Globus pallidus (tissue), 1 donor: Measurements from ENCODE around the gene SRSF2.
A peak's percentile ranks its signal among the peaks of the same experiment; 100 is the strongest.
"Not testable (repeated sequence)": the region's sequence is repeated elsewhere in the genome, so short reads cannot be mapped to it uniquely, and the experiment has no call there.

Experiments
- DNase-seq: peaks from one replicate; pipeline ENCODE4 v3.0.0-alpha.2; 2015; ENCODE audit warnings: low spot score

Gene SRSF2, protein sequence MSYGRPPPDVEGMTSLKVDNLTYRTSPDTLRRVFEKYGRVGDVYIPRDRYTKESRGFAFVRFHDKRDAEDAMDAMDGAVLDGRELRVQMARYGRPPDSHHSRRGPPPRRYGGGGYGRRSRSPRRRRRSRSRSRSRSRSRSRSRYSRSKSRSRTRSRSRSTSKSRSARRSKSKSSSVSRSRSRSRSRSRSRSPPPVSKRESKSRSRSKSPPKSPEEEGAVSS

DNA sequence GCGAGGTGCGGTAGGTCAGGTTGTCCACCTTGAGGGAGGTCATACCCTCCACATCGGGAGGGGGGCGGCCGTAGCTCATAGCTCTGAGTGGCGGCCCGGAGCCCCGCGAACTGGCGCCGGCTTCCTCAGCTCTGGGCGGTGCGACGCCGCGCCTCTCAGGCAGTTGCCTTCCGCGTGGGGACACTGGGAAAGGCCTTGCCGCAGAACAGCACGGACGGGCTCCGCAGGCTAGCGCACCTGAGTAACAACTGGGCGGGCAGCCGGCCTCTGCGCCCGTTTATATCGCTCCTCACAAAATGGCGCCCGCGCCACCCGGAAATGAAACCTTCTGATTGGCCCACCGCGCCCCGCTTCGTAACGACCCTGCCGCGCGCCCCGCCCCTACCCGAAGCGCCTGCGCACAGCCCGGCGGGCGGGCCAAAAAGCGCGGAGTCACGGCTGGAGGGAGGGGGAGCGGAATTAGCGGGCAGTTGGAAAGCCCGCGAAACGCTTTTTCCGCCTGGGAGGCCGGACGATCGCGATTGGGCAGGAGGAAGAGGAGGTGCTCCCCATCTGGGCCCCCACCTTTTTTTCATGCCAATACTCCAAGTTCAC lies at the start of gene SRSF2:
TSS of gene SRSF2 (minus strand) at position 250 of the 594 bp plus-strand sequence. CDS start at position 79, 171 bp downstream.
- DNase-seq, result peak; percentile 98

- DNase-seq, result no peak
Measured at GRCh38 chr17:76784926-76785325, 47.8 kb upstream of the SRSF2 start.

DNA sequence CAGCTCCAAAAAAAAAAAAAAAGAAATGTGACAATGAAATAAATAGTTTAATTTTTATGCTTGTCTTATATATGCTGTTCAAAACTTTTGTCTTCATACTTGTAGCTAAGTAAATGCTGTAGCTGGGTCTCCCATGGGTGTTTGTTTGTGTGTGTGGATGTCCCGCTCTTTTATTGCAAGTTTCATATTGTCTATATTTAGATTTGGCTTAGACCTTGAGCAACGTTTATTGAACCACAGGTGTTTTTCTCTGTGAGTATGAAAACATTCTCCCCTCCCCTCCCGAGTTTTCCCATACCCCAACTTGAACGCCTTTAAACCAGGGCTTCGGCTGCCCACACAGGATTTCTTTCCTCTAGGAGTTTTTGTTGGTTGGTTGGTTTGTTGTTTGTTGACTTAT lies 46.0 kb upstream of the SRSF2 start:
- no peak for DNase-seq

DNA sequence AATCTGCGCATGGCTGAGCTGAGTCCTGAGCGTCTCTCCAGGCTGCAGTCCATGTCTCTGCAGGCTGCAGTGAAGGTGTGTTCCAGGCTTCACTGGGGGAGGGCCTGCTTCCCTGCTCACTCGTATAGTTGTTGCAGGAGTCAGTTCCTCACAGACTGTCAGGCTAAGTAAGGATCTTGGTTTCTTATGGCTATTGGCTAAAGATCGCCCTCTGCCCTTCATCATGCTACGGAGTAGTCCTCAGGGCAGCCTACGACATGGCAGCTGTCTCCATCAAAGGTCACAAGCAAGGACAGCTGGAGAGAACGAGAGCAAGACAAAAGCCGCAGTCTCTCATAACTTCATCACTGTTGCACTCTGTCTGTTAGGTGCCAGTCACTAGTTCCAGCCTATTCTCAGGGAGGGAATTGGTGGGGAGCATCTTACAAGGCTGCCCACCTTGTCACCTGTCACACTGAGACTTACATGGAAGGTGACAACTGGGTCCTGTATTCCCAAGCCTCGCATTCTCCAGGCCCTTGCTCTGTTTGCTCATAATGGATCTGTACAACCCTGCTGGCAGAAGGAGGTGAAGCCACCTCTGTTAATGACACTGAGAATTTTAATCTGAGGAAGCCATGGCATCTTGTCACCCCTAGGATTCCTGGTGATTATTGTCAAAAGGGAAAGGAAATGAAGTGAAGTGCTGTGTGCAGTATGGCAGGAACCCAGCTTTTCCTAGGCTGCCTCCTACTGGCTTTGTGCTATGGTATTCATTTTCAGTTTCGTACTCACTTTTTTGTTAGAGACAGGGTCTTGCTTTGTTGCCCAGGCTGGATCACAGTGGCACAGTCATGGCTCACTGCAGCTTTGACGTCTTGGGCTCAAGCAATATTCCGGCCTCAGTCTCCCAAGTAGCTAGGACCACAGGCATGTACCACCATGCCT lies 44.2 kb upstream of the SRSF2 start:
- no peak for DNase-seq

- DNase-seq, result no peak
Measured at GRCh38 chr17:76775021-76775600, 38.0 kb upstream of the SRSF2 start.

DNA sequence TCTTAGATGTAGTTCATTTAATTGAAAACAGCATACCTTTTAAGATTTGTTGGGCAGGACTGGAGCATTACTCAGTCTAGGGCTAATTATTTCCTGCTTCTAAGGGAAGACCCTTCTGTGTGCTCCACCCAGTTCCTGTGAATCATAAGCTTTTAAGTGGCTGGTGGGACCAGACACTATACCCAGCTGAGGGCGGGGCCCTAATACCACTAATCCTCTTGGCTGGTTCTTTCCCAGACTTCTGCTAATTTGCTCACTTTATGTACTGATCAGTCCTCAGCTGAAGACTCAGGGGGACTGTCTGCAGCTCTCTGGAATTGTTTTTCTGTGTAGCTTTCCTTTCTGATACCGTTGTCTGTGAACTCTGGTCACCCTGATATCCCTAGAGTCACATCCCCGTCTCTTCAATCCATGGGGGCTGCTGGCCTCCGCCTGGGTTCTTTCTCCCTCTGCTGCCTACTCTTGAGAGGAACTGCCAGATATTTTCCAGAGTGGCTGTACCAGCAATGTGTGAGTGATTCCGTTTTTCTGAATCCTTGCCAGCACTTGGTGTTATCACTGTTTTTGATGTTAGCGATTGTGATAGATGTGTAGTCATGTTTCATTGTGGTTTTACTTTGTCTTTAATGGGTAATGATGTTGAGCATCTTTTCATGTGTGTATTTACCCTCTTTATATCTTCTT lies 35.9 kb upstream of the SRSF2 start:
- DNase-seq, result no peak

DNA sequence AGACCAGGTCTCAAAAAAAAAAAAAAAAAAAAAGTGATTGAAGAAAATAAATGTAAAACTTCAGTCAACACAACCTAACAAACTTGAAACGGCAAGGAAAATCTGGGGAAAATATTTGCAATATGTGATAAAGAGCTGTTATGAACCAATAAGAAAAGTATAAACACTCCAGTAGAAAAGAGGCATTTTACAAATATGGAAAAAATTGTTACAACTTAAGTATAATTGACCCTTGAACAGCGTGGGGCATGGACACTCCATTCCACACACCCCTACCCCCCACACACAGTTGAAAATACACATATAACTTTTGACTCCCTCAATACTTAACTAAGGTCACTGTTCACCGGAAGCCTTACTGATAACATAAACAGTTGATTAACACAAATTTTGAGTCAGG lies 21.4 kb upstream of the SRSF2 start:
- no peak for DNase-seq

- no peak for DNase-seq
Measured at GRCh38 chr17:76757256-76757655, 20.1 kb upstream of the SRSF2 start.

GRCh38 chr17:76755285-76755684 lies 18.2 kb upstream of the SRSF2 start:
- no peak for DNase-seq

DNA sequence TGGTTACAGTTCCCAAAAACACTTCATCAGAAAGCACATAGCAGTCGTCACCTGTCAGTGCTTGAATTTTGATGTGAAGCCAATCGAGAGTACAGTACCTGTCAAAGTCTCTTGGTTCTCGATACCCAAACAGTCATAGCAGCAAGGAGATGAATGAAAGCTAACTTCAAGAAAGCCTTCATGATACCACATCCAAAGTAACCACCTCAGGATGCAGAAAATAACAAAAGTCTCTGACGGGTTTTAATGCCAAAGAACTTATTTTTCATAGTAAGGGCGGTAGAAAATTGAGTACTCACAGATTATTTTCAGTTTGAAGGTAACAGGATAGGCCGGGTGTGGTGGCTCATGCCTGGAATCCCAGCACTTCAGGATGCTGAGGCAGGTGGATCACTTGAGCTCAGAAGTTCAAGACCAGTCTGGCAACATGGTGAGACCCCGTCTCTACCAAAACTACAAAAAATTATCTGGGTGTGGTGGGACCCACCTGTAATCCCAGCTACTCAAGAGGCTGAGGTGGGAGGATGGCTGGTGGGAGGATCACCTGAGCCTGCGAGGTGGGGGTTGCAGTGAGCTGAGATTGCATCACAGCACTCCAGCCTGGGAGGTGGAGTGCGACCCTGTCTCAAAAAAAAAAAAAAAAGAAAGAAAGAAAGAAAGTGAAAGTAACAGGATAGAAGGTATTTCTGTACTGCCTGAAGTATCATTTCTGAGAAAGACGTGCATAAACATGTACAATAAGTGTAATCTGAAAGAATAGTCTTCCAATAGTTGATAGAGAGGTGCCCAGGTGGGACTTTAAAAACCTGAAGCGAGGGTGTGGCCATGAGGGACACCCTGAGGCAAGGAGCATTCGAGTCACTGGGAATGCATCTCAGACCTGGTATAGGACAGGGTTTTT lies 16.2 kb upstream of the SRSF2 start:
- DNase-seq, result no peak

- no peak for DNase-seq
Measured at GRCh38 chr17:76752006-76752405, 14.9 kb upstream of the SRSF2 start.

GRCh38 chr17:76751416-76751993 lies 14.4 kb upstream of the SRSF2 start:
- no peak for DNase-seq

GRCh38 chr17:76748657-76749056 lies 11.5 kb upstream of the SRSF2 start:
- no peak for DNase-seq

GRCh38 chr17:76747716-76748363 lies 10.7 kb upstream of the SRSF2 start:
- no peak for DNase-seq

DNA sequence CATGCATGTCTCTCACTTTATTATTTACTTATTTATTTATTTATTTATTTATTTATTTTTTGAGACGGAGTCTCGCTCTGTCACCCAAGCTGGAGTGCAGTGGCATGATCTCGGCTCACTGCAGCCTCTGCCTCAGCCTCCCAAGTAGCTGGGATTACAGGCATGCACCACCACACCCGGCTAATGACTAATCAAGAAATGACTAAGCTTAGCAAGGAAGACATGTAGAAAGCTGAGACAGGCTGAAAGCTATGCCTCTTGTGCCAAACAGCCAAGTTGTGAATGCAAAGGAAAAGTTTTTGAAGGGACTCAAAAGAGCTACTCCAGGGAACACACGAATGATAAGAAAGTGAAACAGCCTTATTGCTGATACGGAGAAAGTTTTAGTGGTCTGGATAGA lies 8.7 kb upstream of the SRSF2 start:
- not testable (repeated sequence) for DNase-seq

DNA sequence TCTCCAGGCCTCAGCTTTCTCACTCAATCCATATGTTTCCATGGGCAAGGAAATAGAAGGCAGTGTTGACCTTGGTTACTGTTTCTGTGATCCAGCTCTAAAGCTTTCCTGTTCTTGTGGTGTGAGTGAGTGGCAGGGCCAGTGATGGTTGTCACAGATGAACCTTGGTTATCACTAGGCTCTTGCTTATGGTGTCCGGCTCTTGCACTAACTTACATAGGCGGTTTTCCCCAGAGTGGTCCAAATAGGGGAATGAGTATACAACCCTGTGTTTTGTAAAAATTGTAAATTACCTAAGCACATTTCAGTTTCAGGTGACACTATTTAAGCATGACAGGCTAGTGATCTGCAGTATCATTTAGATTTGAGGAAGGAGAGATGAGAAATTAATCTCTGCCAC lies 7.6 kb upstream of the SRSF2 start:
- no peak for DNase-seq

DNA sequence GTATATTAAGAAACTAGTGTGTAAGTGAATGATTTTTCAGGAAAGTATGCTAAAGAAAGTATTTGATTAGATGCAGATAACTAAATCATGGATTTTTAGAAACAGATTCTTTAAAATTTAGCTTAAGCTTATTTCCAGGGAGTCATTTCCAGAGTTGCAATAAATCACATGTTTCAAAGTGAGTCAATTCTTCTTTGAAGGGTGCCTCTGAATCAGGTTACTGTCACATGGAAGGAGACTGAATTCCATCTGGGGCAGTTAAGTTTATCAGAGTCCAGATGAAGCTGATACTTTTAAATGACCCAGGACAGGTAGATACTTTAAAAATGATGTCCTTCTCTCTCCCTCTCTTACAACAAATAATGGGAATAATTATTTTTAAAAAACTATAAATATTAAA lies 5.8 kb upstream of the SRSF2 start:
- no peak for DNase-seq

DNA sequence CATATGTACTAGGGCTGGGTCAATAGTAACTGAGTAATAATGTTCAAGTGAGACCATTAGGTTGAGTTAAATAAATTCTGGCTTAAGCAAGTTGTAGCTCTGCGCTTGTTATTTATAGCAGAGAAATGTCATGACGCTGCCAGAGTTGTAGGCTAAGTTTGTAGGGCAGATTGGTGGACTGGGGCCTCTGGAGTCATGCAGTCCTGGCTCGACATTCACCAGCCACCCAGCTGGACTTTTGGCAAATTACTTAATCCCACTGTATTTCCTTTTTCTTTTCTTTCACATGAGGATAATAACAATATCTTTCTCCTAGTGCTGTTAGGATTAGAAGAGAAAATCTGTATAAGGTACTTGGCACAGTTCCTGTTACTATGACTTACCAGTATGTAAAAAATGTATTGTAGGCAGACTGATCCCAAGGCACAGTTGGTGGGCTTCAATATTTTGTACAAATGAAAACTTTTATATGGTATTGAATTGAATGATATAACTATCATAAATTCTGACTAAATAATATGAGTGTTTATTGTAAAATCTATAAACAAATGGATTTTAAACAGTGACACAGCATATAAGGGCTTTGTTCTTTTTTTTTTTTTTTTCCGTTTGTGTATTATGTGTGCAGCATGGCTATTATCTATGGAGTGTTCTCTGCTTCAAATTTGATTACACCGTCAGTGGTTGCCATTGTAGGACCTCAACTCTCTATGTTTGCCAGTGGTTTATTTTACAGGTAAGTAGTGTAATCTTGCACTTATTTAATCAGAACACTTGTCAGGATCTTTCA lies 3.4 kb upstream of the SRSF2 start:
- DNase-seq, result no peak

- DNase-seq, result not testable (repeated sequence)
Measured at GRCh38 chr17:76739568-76740115, 2.5 kb upstream of the SRSF2 start.
